ENCODE data around the gene LDLRAD3. TPM values are rescaled to one million over a fixed set of nuclear protein-coding genes. Genes with fewer than 3 reads are reported as not detected.

Gene LDLRAD3
- total RNA-seq, 2 experiments from 2014 or later = not detected

GRCh38 chr11:36214480-36214879, 270.6 kb downstream of the LDLRAD3 start:
- Mint-ChIP-seq H3K27ac (no peak overlapping the region), H3K9me3 (ENCODE audit: low read depth) (peaks cover 2% of the 10 kb centered on the region), H3K4me3 (no peak overlapping the region), H3K4me1 (no peaks in the 10 kb centered on the region), H3K27me3 (no peaks in the 10 kb centered on the region), H3K36me3 (no peaks in the 10 kb centered on the region)
- CTCF ChIA-PET = no interaction called here
- DNase-seq (no peak), ATAC-seq (no peak)

GRCh38 chr11:36214976-36215692, 271.3 kb downstream of the LDLRAD3 start:
- Mint-ChIP-seq H3K4me1 (no peaks in the 10 kb centered on the region), H3K36me3 (no peaks in the 10 kb centered on the region), H3K27ac (no peak overlapping the region), H3K9me3 (ENCODE audit: low read depth) (peaks cover 5% of the 10 kb centered on the region), H3K27me3 (no peaks in the 10 kb centered on the region), H3K4me3 (no peak overlapping the region)
- ATAC-seq (no peak), DNase-seq (no peak)
- CTCF ChIA-PET = no interaction called here

GRCh38 chr11:36215693-36216060, 271.8 kb downstream of the LDLRAD3 start:
- no peak overlapping the region for H3K27ac Mint-ChIP-seq
- H3K4me3 Mint-ChIP-seq = no peak overlapping the region
- H3K36me3 Mint-ChIP-seq = no peaks in the 10 kb centered on the region
- DNase-seq (no peak), ATAC-seq (no peak)
- no peaks in the 10 kb centered on the region for H3K4me1 Mint-ChIP-seq
- peaks cover 8% of the 10 kb centered on the region for H3K9me3 Mint-ChIP-seq (ENCODE audit: low read depth)
- CTCF ChIA-PET = no interaction called here
- no peaks in the 10 kb centered on the region for H3K27me3 Mint-ChIP-seq

- Mint-ChIP-seq H3K27ac (no peak overlapping the region), H3K36me3 (no peaks in the 10 kb centered on the region), H3K27me3 (no peaks in the 10 kb centered on the region), H3K4me1 (no peaks in the 10 kb centered on the region), H3K9me3 (ENCODE audit: low read depth) (peaks cover 8% of the 10 kb centered on the region), H3K4me3 (no peak overlapping the region)
- ATAC-seq = no peak
- no peak for DNase-seq
- CTCF ChIA-PET = interaction anchor here (1.0 kb wide), 1 partner anchor 8 kb away, joined by 3 read pairs; no protein-coding TSS in a partner anchor
Observed at GRCh38 chr11:36216061-36216615, 272.3 kb downstream of the LDLRAD3 start.

DNA sequence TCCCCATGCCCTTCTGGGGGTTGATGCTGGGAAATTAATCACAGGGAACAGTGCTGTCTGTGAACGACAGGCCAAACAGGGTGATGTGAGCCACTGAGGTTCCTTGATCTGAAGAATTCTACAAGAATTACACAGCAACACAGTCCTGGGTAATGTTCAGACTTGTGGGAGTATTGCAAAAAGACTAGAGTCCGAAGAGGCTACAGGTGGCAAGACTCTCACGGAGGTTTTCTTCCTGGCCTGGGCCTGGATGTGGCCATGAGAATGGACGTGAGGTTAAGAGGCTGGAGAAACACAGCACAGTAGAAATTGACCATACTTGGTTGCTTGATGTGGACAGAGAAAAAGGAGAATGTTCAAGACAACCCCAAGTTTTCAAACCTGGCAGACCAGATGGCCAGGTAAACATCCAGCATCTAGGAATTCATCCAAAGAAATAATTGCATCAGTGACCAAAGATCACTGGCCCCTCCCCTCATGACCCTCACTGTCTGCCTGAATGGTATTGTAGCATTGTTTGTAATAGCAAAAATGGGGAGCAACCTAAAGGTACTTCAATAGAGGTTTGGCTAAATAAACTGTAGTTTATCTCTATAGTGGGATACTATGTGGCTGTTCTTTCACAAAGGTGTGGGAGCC, 274.5 kb downstream of the LDLRAD3 start:
- Mint-ChIP-seq H3K4me1 (no peaks in the 10 kb centered on the region), H3K27ac (no peak overlapping the region), H3K4me3 (no peak overlapping the region), H3K36me3 (no peaks in the 10 kb centered on the region), H3K27me3 (no peaks in the 10 kb centered on the region), H3K9me3 (ENCODE audit: low read depth) (peaks cover 8% of the 10 kb centered on the region)
- ATAC-seq (no peak), DNase-seq (no peak)
- CTCF ChIA-PET = no interaction called here

- CTCF ChIA-PET = no interaction called here
- H3K27ac Mint-ChIP-seq = no peak overlapping the region
- no peaks in the 10 kb centered on the region for H3K4me1 Mint-ChIP-seq
- DNase-seq (no peak), ATAC-seq (no peak)
- H3K9me3 Mint-ChIP-seq (ENCODE audit: low read depth) = peaks cover 8% of the 10 kb centered on the region
- H3K4me3 Mint-ChIP-seq = no peak overlapping the region
- H3K36me3 Mint-ChIP-seq = no peaks in the 10 kb centered on the region
- H3K27me3 Mint-ChIP-seq = no peaks in the 10 kb centered on the region
Observed at GRCh38 chr11:36219996-36220395, 276.1 kb downstream of the LDLRAD3 start.

DNA sequence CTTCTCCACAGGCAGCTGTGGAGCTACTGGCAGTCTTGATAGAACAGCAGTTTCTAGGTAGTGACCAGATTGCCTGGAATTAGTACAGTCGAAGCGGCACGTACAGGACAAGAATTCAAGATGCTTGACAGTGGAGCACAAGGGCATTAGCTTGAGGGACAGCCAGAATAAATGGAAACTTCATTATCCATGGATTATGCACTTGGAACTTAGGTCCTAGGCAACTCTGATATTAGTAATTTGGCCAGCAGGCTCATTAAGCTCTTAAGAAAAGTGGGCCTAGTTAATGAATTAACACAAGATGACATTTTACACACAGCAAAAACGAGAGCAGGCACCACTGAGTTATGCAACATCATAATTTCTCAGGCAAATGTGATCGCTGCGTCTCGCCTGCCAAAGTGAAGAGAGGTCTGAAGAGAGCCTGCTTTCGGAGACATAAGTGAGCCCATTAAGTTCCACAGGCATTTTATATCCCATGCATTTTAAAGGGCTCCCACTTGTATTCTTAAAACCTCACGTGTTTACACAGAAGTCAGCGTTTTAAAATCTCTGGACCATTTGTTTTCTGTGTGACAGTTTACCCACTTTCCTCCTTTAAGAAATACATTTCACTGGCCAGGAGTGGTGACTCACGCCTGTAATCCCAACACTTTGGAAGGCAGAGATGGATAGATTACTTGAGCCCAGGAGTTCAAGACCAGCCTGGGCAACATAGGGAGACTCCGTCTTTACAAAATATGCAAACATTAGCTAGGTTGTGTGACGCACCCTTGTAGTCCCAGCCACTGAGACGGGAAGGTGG, 279.2 kb downstream of the LDLRAD3 start:
- CTCF ChIA-PET = interaction anchor here (0.6 kb wide), 1 partner anchor 1295 kb away, joined by 3 read pairs; no protein-coding TSS in a partner anchor
- DNase-seq (no peak), ATAC-seq (no peak)
- no peak overlapping the region for H3K4me3 Mint-ChIP-seq
- H3K4me1 Mint-ChIP-seq = no peaks in the 10 kb centered on the region
- peaks cover 8% of the 10 kb centered on the region for H3K9me3 Mint-ChIP-seq (ENCODE audit: low read depth)
- H3K27ac Mint-ChIP-seq = no peak overlapping the region
- no peaks in the 10 kb centered on the region for H3K27me3 Mint-ChIP-seq
- H3K36me3 Mint-ChIP-seq = no peaks in the 10 kb centered on the region

DNA sequence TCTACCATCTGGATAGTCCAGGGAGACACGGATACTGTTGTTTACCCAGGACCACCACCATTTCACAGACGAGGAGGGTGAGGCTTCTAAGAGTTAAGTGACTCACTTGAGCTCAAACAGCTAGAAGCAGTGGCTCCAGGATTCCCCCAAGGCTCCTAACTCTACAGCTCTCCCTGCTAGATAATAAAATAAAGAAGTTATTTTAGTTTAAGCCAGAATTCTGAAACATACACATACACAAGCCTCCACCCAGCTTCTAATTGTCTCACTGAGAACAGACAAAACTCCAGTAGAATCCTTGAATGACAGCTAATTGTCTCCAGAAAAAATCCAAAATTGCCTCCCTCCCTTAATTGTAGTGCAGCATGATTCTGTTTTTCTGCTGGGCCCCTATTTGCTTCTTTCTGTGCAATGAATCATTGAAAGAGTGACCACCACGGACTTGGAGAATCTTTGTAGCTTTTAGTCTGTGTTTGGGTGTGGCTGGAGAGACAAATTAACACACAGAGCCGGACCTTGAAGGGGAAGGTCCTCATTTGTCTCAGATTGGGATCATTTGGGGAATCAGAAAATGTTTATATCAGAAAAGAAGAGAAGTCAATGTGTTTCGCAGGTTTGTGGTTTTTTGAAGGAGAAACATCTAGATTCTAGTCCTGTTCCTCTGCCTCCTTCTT, 280.5 kb downstream of the LDLRAD3 start:
- Mint-ChIP-seq H3K36me3 (no peaks in the 10 kb centered on the region), H3K4me1 (no peaks in the 10 kb centered on the region), H3K27ac (no peak overlapping the region), H3K9me3 (ENCODE audit: low read depth) (peaks cover 7% of the 10 kb centered on the region), H3K4me3 (no peak overlapping the region), H3K27me3 (no peaks in the 10 kb centered on the region)
- no peak for ATAC-seq
- CTCF ChIA-PET = no interaction called here
- DNase-seq = no peak

DNA sequence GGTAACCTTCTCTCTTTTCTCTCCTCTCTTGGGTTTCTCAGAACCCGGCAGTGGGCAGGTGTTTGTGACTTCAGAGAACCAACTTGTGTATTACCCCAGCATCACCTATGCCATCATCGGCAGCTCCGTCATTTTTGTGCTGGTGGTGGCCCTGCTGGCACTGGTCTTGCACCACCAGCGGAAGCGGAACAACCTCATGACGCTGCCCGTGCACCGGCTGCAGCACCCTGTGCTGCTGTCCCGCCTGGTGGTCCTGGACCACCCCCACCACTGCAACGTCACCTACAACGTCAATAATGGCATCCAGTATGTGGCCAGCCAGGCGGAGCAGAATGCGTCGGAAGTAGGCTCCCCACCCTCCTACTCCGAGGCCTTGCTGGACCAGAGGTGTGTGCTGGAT, 283.2 kb downstream of the LDLRAD3 start:
- H3K4me3 Mint-ChIP-seq = no peak overlapping the region
- no peaks in the 10 kb centered on the region for H3K36me3 Mint-ChIP-seq
- no peaks in the 10 kb centered on the region for H3K27me3 Mint-ChIP-seq
- DNase-seq = no peak
- H3K27ac Mint-ChIP-seq = no peak overlapping the region
- no peaks in the 10 kb centered on the region for H3K4me1 Mint-ChIP-seq
- no peaks in the 10 kb centered on the region for H3K9me3 Mint-ChIP-seq (ENCODE audit: low read depth)
- no peak for ATAC-seq
- CTCF ChIA-PET = no interaction called here

DNA sequence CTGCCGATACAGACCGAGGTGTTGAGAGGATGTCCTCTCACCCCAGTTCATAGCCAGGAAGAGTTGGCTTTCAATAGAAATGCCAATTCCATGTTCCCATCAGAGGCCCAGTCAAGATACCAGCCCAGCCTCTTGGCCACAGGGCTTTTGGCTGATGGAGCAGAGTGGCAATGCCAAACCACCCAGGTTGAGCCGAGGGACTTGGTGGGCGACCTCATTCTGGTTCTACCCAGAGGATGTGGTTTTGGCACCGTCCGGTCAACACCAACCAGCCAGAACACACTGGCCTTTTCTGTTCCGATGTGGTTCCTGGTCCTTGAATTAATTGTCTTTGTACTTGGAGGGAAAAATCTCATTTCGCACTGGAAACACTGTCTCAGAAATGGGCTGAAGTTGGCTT, 284.8 kb downstream of the LDLRAD3 start:
- CTCF ChIA-PET = no interaction called here
- Mint-ChIP-seq H3K4me3 (no peak overlapping the region), H3K4me1 (no peaks in the 10 kb centered on the region), H3K27ac (no peak overlapping the region), H3K9me3 (ENCODE audit: low read depth) (no peaks in the 10 kb centered on the region), H3K36me3 (no peaks in the 10 kb centered on the region), H3K27me3 (no peaks in the 10 kb centered on the region)
- ATAC-seq (no peak), DNase-seq (no peak)

DNA sequence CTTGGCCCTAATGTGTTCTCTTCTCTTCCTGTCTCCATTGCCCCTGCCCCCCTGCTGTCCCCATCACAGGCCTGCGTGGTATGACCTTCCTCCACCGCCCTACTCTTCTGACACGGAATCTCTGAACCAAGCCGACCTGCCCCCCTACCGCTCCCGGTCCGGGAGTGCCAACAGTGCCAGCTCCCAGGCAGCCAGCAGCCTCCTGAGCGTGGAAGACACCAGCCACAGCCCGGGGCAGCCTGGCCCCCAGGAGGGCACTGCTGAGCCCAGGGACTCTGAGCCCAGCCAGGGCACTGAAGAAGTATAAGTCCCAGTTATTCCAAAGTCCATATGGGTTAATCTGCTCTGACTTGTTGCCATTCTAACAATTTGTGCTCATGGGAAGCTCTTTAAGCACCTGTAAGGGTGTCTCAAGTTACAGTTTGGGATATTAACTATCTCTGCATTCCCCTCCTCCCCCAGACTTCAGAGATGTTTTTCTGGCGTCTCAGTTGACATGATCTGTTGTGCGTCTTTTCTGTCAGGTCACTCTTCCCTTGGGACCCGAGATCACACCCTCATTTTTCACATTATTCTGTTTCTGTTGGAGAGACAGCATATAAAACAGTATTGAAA, 285.3 kb downstream of the LDLRAD3 start:
- Mint-ChIP-seq H3K4me1 (no peaks in the 10 kb centered on the region), H3K27ac (no peak overlapping the region), H3K27me3 (no peaks in the 10 kb centered on the region), H3K9me3 (ENCODE audit: low read depth) (no peaks in the 10 kb centered on the region), H3K4me3 (no peak overlapping the region), H3K36me3 (no peaks in the 10 kb centered on the region)
- CTCF ChIA-PET = no interaction called here
- no peak for DNase-seq
- ATAC-seq = no peak

- Mint-ChIP-seq H3K9me3 (ENCODE audit: low read depth) (no peaks in the 10 kb centered on the region), H3K36me3 (no peaks in the 10 kb centered on the region), H3K27me3 (no peaks in the 10 kb centered on the region), H3K4me1 (no peaks in the 10 kb centered on the region), H3K4me3 (no peak overlapping the region), H3K27ac (no peak overlapping the region)
- CTCF ChIA-PET = no interaction called here
- no peak for ATAC-seq
- no peak for DNase-seq
Observed at GRCh38 chr11:36230779-36231699, 287.2 kb downstream of the LDLRAD3 start.

Measured in activated CD8-positive, alpha-beta memory T cell treated with anti-CD3 and anti-CD28 coated beads, Interleukin-2, amount 10 ng/mL, durations not matched to agents 7 days and 5 days (primary cell).